Adipocyte (in vitro differentiated cells): ENCODE measurements around the gene MROH2A.
A peak's percentile ranks its signal among the peaks of the same experiment; 100 is the strongest.
"Not testable (repeated sequence)": the region's sequence is repeated elsewhere in the genome, so short reads cannot be mapped to it uniquely, and the experiment has no call there.

Source experiments
- DNase-seq: peaks from one replicate; pipeline ENCODE4 v3.0.0-alpha.2; 2015; ENCODE audit warnings: low read depth
- H3K27me3 ChIP-seq: replicated peaks from 2 replicates; pipeline ENCODE4 v1.7.0; 2013; ENCODE audit warnings: mild to moderate bottlenecking, low read length, moderate library complexity; ENCODE audit not compliant: control insufficient read depth, insufficient read depth
- H3K36me3 ChIP-seq: 2 replicates; pipeline ENCODE4 v1.7.0; 2013; ENCODE audit warnings: low read length, mild to moderate bottlenecking, moderate library complexity; ENCODE audit not compliant: control insufficient read depth, insufficient read depth, severe bottlenecking
- H3K4me1 ChIP-seq: 2 replicates; pipeline ENCODE4 v1.7.0; 2013; ENCODE audit warnings: mild to moderate bottlenecking, low read length, moderate library complexity; ENCODE audit not compliant: control insufficient read depth, insufficient read depth
- H3K4me3 ChIP-seq: 2 replicates; pipeline ENCODE4 v1.7.0; 2013; ENCODE audit warnings: mild to moderate bottlenecking, low read length, moderate library complexity
- H3K9ac ChIP-seq: 2 replicates; pipeline ENCODE4 v1.7.0; 2013; ENCODE audit warnings: mild to moderate bottlenecking, low read length, moderate library complexity
- H3K9me3 ChIP-seq: 2 replicates; pipeline ENCODE4 v1.7.0; 2013; ENCODE audit warnings: mild to moderate bottlenecking, low read length, moderate library complexity; ENCODE audit not compliant: control insufficient read depth

Gene MROH2A

GRCh38 chr2:233854241-233854981 is 76.3 kb downstream of the MROH2A start, which contains the start of gene HJURP:
TSS of gene HJURP (minus strand) at chr2:233854535. CDS start at chr2:233854500, 35 bp downstream.
- Histone ChIP-seq H3K4me3 (peak within 1 kb of the TSS; percentile 92), H3K36me3 (no peaks in the 10 kb centered on the region), H3K4me1 (peaks cover 6% of the 10 kb centered on the region), H3K27me3 (no peaks in the 10 kb centered on the region), H3K9me3 (no peaks in the 10 kb centered on the region), H3K9ac (peak within 1 kb of the TSS; percentile 89)
- peak; percentile 99 for DNase-seq

DNA sequence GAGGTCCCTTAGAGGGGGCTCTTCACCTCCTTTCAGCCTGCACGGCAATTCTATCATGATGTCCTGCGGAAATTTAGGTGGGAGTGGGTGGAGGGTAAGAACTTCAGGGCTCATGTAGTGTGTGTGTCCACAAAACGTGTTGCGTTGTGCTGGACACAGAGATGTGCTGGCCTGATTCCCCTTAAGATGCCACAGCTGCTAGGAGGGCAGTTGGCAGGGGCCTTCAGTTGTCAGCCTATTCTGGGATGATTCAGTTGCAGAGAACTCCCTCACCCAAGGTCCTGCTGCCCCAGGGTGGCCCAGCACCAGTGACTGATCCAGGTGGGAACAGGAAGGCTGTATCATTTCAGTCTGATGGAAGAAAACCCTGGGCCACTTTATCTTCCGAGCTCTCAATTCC is 77.2 kb downstream of the MROH2A start:
- H3K9me3 ChIP-seq: no peaks in the 10 kb centered on the region
- H3K27me3 ChIP-seq: no peaks in the 10 kb centered on the region
- H3K4me1 ChIP-seq: peaks cover 6% of the 10 kb centered on the region
- DNase-seq: no peak
- no peaks in the 10 kb centered on the region for H3K36me3 ChIP-seq
- H3K9ac ChIP-seq: peak overlapping the region; percentile 89
- H3K4me3 ChIP-seq: peak overlapping the region; percentile 92

- H3K4me1 ChIP-seq: peaks cover 6% of the 10 kb centered on the region
- no peaks in the 10 kb centered on the region for H3K9me3 ChIP-seq
- no peaks in the 10 kb centered on the region for H3K27me3 ChIP-seq
- DNase-seq: no peak
- H3K4me3 ChIP-seq: no peak overlapping the region
- no peaks in the 10 kb centered on the region for H3K36me3 ChIP-seq
- no peak overlapping the region for H3K9ac ChIP-seq
These were observed 78.1 kb downstream of the MROH2A start for GRCh38 chr2:233856184-233856583.

- H3K4me1 ChIP-seq: peaks cover 6% of the 10 kb centered on the region
- no peak overlapping the region for H3K9ac ChIP-seq
- no peak overlapping the region for H3K4me3 ChIP-seq
- no peaks in the 10 kb centered on the region for H3K36me3 ChIP-seq
- H3K27me3 ChIP-seq: no peaks in the 10 kb centered on the region
- no peaks in the 10 kb centered on the region for H3K9me3 ChIP-seq
- DNase-seq: peak; percentile 23
These were observed 79.5 kb downstream of the MROH2A start for GRCh38 chr2:233857511-233858141.

GRCh38 chr2:233858331-233858730 is 80.2 kb downstream of the MROH2A start:
- peaks cover 6% of the 10 kb centered on the region for H3K4me1 ChIP-seq
- no peaks in the 10 kb centered on the region for H3K9me3 ChIP-seq
- no peak overlapping the region for H3K9ac ChIP-seq
- H3K36me3 ChIP-seq: no peaks in the 10 kb centered on the region
- H3K4me3 ChIP-seq: no peak overlapping the region
- no peak for DNase-seq
- H3K27me3 ChIP-seq: no peaks in the 10 kb centered on the region

DNA sequence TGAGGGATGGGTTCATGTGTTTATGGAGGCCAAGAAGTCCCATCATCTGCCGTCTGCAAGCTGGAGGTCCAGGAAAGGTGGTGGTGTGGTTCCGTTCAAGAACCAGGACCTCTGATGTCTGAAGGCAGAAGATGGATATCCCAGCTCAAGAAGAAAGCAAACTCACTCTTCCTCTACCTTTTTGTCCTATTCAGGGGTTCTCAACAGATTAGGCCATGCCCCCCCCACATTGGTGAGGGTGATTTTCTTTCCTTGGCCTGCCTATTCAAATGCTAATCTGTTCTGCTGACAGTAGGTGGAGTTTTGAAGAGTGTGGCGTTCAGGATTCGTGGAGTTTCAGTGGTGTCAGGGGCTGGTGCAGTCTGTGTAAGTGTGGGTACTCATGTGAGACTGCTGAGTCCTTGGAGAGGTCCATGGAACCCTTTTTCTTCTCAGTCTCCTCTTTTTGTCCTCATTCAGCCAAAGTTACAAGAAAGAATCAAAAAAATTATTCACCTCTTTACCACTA is 84.2 kb downstream of the MROH2A start:
- Histone ChIP-seq H3K27me3 (no peaks in the 10 kb centered on the region), H3K4me1 (no peaks in the 10 kb centered on the region), H3K9me3 (no peaks in the 10 kb centered on the region), H3K36me3 (peaks cover 10% of the 10 kb centered on the region), H3K9ac (no peak overlapping the region), H3K4me3 (no peak overlapping the region)
- DNase-seq: no peak

DNA sequence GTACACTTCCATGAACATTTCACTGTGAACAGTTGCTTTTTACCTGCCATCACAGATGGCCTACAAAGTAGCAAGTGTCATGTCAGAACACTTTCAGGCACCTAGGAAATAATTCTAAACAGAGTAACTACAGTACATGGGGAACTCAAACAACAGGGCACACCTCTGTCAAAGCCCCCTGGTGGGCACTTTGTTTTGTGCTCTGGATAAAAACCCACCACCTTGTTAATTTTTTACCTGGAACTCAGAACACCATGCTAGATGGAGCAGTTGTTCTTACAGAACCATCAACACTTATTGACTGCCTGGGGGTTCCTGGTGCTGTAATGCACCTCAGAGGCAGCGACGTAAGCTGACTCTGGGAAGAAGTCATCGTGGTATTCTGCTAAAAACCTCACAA is 87.7 kb downstream of the MROH2A start:
- H3K9me3 ChIP-seq: peaks cover 9% of the 10 kb centered on the region
- H3K4me1 ChIP-seq: no peaks in the 10 kb centered on the region
- peaks cover 10% of the 10 kb centered on the region for H3K36me3 ChIP-seq
- DNase-seq: no peak
- no peak overlapping the region for H3K4me3 ChIP-seq
- no peaks in the 10 kb centered on the region for H3K27me3 ChIP-seq
- H3K9ac ChIP-seq: no peak overlapping the region

GRCh38 chr2:233866479-233866878 is 88.3 kb downstream of the MROH2A start:
- Histone ChIP-seq H3K36me3 (peaks cover 10% of the 10 kb centered on the region), H3K9me3 (peaks cover 9% of the 10 kb centered on the region), H3K27me3 (no peaks in the 10 kb centered on the region), H3K4me3 (no peak overlapping the region), H3K9ac (no peak overlapping the region), H3K4me1 (no peaks in the 10 kb centered on the region)
- no peak for DNase-seq

GRCh38 chr2:233867993-233868532 is 89.9 kb downstream of the MROH2A start, which contains the start of gene MSL3B:
TSS of gene MSL3B (minus strand) at chr2:233868386.
- Histone ChIP-seq H3K27me3 (no peaks in the 10 kb centered on the region), H3K9me3 (peaks cover 9% of the 10 kb centered on the region), H3K9ac (peak within 1 kb of the TSS; percentile 93), H3K4me1 (no peaks in the 10 kb centered on the region), H3K36me3 (peaks cover 10% of the 10 kb centered on the region), H3K4me3 (peak within 1 kb of the TSS; percentile 97)
- DNase-seq: peak; percentile 67

DNA sequence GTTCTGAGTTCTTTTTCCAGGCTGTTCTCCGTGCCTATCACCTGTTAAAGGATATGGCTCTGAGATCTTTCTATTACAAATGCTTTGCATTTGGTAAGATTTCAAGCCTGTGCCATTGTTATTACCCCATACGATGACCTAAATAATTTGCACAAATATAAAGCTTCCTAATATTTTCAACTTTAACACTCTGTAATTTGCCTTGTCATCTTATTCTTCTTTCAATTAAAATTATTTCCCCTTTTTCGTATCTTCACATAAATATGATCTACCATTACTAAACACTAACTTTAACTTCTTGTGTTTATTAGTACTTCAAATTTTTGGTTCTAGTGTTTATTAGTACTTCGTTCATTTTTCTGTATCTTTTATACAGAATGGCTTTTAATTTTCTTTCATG is 93.3 kb downstream of the MROH2A start:
- peaks cover 2% of the 10 kb centered on the region for H3K36me3 ChIP-seq
- H3K27me3 ChIP-seq: no peaks in the 10 kb centered on the region
- no peak overlapping the region for H3K9ac ChIP-seq
- H3K9me3 ChIP-seq: peaks cover 15% of the 10 kb centered on the region
- H3K4me1 ChIP-seq: no peaks in the 10 kb centered on the region
- H3K4me3 ChIP-seq: no peak overlapping the region
- no peak for DNase-seq

GRCh38 chr2:233872125-233872524 is 94.0 kb downstream of the MROH2A start:
- H3K9me3 ChIP-seq: peaks cover 22% of the 10 kb centered on the region
- not testable (repeated sequence) for H3K27me3 ChIP-seq, H3K4me1 ChIP-seq, DNase-seq, H3K36me3 ChIP-seq, H3K4me3 ChIP-seq, H3K9ac ChIP-seq
